H1 (cell line): ENCODE results near the gene ARMH4.

ENCODE experiments used
- CHD2 ChIP-seq: IDR thresholded peaks from 2 replicates; pipeline ENCODE4 v1.6.1; 2012; ENCODE audit warnings: low read length, improper control_type of control experiment
- EZH2 ChIP-seq: fragments of 200-600 bp; sonication (generic); IDR thresholded peaks from 2 replicates; pipeline ENCODE4 v1.7.1; 2012; ENCODE audit warnings: low read depth, mild to moderate bottlenecking, moderate library complexity, low read length, inconsistent platforms; ENCODE audit not compliant: severe bottlenecking
- JUND ChIP-seq: IDR thresholded peaks from 2 replicates; pipeline ENCODE4 v1.6.1; 2011; ENCODE audit warnings: mild to moderate bottlenecking, improper control_type of control experiment, low read length
- KDM4A ChIP-seq: IDR thresholded peaks from one replicate; pipeline ENCODE4 v1.7.1; 2012; ENCODE audit warnings: low read depth, mild to moderate bottlenecking, moderate library complexity, low read length, inconsistent platforms; ENCODE audit not compliant: severe bottlenecking
- POLR2A ChIP-seq, 2 experiments: IDR thresholded peaks; 1 replicate in 1 of 2; 2 replicates in 1 of 2; pipeline ENCODE4 v1.6.1; 2011; ENCODE audit warnings: low read depth in 2 of 2, low read length in 2 of 2, mild to moderate bottlenecking in 2 of 2; ENCODE audit errors: control extremely low read depth in 1 of 2
- POLR2AphosphoS5 ChIP-seq: IDR thresholded peaks from 2 replicates; pipeline ENCODE4 v1.6.1; 2011; ENCODE audit warnings: low read depth, low read length
- POU5F1 ChIP-seq: IDR thresholded peaks from 2 replicates; pipeline ENCODE4 v1.6.1; 2011; ENCODE audit warnings: low read depth, mild to moderate bottlenecking, low read length, moderate library complexity
- RNF2 ChIP-seq: fragments of 200-900, 300-1000 bp; sonication (generic); IDR thresholded peaks from 2 replicates; pipeline ENCODE4 v1.7.1; 2016; ENCODE audit warnings: borderline replicate concordance, low read depth, mild to moderate bottlenecking, antibody characterized with exemption, low read length; ENCODE audit not compliant: poor library complexity, severe bottlenecking; ENCODE audit errors: missing control alignments
- TBP ChIP-seq: IDR thresholded peaks from 2 replicates; pipeline ENCODE4 v1.6.1; 2011; ENCODE audit warnings: low read depth, low read length, improper control_type of control experiment
- TCF12 ChIP-seq: IDR thresholded peaks from 2 replicates; pipeline ENCODE4 v1.6.1; 2011; ENCODE audit warnings: low read depth, mild to moderate bottlenecking, low read length
- TEAD4 ChIP-seq: IDR thresholded peaks from 2 replicates; pipeline ENCODE4 v1.6.1; 2012; ENCODE audit warnings: low read depth, low read length, inconsistent platforms, mixed read lengths
- TF ChIP-seq, protein P1 (sequence below), 3 experiments: IDR thresholded peaks; 1 replicate in 2 of 3; 2 replicates in 1 of 3; pipeline versions ENCODE4 v1.5.1 to v1.6.1; 2011; ENCODE audit warnings: low read length in 3 of 3, mild to moderate bottlenecking in 3 of 3, inconsistent platforms in 2 of 3, low read depth in 1 of 3, moderate library complexity in 1 of 3; ENCODE audit not compliant: insufficient read depth in 1 of 3; ENCODE audit errors: control extremely low read depth in 1 of 3

DNA sequence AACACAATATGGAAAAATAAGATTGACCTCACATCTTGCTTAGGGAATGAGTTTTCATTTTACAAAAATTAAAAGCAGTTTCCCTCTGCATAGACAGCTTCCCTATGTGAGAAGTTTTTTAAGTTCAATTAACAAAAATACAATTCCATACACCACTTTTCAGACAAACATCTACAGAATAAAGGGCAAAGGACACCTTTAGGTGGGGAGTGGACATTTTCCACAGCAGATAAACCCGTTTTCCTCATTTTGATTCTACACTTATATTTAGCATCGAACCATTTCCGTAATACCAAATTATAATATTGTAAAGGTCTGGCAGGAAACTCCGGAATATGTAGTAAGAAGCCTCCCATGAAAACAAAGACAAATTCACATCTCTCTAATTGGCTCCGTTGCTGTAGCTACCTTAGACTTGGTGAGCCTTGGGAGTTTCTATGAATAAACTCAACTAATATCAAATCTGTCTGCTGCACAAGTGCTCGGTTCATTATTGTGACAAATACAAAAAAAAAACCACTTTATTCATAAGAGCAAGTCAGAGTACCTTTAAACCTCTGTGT is 1.7 kb downstream of the ARMH4 start:
- no peak for TF ChIP-seq POLR2A (IDR thresholded peaks at IDR 0.05; ENCODE audit: control extremely low read depth in 1 of 2, low read depth in 2 of 2, low read length in 2 of 2)
- TF ChIP-seq, protein P1, sequence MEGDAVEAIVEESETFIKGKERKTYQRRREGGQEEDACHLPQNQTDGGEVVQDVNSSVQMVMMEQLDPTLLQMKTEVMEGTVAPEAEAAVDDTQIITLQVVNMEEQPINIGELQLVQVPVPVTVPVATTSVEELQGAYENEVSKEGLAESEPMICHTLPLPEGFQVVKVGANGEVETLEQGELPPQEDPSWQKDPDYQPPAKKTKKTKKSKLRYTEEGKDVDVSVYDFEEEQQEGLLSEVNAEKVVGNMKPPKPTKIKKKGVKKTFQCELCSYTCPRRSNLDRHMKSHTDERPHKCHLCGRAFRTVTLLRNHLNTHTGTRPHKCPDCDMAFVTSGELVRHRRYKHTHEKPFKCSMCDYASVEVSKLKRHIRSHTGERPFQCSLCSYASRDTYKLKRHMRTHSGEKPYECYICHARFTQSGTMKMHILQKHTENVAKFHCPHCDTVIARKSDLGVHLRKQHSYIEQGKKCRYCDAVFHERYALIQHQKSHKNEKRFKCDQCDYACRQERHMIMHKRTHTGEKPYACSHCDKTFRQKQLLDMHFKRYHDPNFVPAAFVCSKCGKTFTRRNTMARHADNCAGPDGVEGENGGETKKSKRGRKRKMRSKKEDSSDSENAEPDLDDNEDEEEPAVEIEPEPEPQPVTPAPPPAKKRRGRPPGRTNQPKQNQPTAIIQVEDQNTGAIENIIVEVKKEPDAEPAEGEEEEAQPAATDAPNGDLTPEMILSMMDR (IDR thresholded peaks at IDR 0.05; ENCODE audit: control extremely low read depth in 1 of 3, insufficient read depth in 1 of 3, low read depth in 1 of 3, low read length in 3 of 3), result no peak
- no peak for TF ChIP-seq JUND
- no peak for TF ChIP-seq POU5F1
- no peak for TF ChIP-seq TEAD4
- TF ChIP-seq TCF12, result no peak
- TF ChIP-seq POLR2AphosphoS5, result no peak
- TF ChIP-seq EZH2, result no peak
- no peak for TF ChIP-seq KDM4A
- TF ChIP-seq RNF2, result no peak
- TF ChIP-seq TBP, result no peak
- TF ChIP-seq CHD2, result no peak
